VCaP (cell line): Measurements from ENCODE around the gene ATP5ME.

ENCODE experiments used
- H3K27ac ChIP-seq: fragments of 450-650 bp; 2 replicates; pipeline ENCODE4 v1.5.1; 2017
- TF ChIP-seq, protein P1 (sequence below): fragments of 450-650 bp; conservative IDR thresholded peaks from 2 replicates; pipeline ENCODE4 v1.5.1; 2017; ENCODE audit warnings: mild to moderate bottlenecking, moderate library complexity

ATP5ME gene

DNA sequence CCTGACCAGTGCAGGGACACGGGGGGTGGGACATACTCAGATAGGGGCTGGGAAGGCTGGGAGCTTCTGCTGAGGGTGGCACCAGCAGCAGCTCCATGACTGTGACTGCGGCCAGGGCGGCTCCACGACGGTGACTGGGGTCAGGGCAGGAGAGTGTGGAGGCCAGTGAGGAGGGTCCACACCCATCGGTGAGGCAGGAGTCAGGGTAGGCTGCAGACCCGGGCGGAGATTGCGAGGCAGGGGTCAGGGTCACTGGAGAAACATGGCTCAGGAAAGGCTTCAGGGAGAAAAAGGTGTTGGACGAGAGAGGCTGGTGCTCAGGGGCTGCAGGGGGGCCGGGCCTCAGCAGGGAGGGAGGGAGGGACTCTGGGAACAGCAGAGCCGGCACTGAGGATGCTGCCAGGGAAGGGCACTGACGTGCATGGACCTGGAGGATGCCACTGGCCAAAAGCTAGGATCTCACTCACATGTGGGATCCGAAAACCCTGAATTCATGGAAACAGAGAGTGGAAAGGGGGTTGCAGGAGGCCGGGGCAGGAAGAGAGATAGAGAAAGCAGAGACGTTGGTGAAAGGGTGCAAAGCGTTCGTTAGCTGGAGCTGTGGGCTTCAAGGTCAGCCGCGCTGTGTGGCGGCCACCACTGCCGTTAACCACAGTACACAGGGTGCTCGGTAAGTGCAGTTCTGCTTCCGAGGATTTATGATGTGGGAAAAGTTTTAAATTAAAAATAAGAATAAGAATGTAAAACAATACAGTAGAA, 22.0 kb downstream of the ATP5ME start:
- TF ChIP-seq, protein P1, sequence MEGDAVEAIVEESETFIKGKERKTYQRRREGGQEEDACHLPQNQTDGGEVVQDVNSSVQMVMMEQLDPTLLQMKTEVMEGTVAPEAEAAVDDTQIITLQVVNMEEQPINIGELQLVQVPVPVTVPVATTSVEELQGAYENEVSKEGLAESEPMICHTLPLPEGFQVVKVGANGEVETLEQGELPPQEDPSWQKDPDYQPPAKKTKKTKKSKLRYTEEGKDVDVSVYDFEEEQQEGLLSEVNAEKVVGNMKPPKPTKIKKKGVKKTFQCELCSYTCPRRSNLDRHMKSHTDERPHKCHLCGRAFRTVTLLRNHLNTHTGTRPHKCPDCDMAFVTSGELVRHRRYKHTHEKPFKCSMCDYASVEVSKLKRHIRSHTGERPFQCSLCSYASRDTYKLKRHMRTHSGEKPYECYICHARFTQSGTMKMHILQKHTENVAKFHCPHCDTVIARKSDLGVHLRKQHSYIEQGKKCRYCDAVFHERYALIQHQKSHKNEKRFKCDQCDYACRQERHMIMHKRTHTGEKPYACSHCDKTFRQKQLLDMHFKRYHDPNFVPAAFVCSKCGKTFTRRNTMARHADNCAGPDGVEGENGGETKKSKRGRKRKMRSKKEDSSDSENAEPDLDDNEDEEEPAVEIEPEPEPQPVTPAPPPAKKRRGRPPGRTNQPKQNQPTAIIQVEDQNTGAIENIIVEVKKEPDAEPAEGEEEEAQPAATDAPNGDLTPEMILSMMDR, result no peak
- H3K27ac ChIP-seq, result no peak overlapping the region

DNA sequence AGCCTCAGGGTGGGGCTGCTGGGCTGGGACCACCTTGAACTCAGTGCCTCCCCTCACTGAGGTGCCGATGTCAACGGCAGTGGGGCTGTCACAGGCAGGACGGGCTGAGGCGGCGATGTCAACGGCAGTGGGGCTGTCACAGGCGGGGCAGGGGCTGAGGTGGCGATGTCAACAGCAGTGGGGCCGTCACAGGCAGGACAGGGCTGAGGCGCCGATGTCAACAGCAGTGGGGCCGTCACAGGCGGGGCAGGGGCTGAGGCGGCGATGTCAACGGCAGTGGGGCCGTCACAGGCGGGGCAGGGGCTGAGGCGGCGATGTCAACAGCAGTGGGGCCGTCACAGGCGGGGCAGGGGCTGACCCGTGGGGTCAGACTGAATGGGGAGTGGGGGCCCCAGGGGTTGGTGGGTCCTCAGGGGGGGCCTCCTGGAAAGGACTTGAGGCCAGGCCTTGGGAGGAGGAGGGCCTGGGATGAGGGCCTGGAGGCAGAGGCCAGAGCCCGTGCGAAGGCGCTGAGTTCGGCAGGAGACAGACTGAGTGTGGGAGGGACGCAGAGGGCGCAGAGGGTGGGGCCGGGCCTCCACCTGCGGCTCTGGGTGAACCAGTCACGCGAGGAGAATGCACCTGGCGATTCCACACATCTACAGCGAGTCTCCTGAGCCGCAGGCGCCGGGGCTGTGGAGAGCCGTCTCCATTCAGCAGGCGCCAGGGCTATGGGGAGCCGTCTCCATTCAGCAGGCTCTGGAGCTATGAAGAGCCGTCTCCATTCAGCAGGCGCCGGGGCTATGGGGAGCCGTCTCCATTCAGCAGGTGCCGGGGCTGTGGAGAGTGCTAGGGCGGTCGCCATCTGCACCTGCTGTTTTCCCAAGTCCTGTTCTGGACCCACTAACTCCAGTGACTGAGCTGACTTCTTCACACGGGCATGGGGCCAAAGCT, 22.9 kb downstream of the ATP5ME start:
- no peak overlapping the region for H3K27ac ChIP-seq
- TF ChIP-seq, protein P1, result no peak

DNA sequence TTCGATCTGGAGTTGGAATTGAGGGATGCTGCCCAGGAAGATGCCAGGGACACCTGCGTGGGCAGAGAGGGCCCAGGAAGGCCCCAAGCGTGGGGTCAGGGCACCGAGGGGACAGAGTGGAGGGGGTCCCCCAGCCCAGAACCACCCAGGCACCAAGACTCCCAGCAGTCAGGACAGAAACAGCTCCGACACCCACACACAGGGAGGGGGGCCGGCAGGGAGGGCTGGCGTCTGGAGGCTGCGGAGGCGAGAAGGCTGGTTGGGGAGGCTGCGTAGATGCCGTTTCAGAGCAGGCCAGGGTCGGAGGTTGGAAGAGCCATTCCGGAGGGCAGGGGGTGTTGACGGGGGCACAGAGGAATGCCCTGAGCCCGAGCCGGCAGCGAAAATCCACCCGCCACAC, 23.6 kb downstream of the ATP5ME start:
- no peak overlapping the region for H3K27ac ChIP-seq
- TF ChIP-seq, protein P1, result no peak

DNA sequence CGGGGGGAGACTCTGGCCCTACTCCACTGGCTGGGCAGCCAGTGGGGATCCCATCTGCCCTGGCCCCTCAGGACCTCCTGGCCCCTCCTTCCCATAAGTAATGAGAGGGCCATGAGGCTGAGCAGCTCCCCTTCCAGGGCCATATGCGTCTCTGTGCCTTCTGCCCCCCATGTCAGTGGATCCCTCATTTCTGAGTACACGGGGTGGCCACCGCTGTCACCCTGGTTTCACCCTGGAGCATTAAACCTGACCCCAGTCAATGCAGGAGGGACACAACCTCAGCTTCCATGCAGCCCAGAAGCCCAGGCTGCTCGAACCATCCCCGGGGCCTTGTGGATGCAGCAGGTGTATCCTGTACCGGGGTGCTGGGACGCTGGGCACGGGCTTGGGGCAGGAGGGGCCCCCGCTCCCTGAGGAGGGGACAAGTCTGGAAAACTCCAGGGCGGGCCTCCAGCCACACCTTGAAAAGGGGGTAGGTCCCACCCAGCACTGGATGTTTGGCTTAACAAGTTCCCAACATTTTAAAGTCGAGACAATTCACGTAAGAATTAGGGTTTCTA, 24.2 kb downstream of the ATP5ME start:
- no peak overlapping the region for H3K27ac ChIP-seq
- TF ChIP-seq, protein P1, result no peak

DNA sequence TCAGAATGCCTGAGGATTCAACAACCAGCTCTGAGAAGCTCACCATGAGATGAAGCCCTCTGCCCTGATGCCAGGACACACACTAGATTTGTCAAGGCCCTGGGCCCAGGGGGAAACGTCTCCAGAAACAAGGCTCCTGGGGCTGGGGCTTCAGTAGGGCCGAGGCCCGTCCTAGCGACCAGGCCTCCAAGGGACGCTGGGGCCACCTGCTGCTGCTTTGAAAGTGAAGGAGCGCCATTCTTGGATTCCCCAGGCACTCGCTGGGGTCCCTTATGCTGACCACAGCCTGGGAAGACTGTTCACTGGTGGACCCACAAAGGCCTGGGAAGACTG, 24.8 kb downstream of the ATP5ME start:
- H3K27ac ChIP-seq, result no peak overlapping the region
- TF ChIP-seq, protein P1, result no peak

DNA sequence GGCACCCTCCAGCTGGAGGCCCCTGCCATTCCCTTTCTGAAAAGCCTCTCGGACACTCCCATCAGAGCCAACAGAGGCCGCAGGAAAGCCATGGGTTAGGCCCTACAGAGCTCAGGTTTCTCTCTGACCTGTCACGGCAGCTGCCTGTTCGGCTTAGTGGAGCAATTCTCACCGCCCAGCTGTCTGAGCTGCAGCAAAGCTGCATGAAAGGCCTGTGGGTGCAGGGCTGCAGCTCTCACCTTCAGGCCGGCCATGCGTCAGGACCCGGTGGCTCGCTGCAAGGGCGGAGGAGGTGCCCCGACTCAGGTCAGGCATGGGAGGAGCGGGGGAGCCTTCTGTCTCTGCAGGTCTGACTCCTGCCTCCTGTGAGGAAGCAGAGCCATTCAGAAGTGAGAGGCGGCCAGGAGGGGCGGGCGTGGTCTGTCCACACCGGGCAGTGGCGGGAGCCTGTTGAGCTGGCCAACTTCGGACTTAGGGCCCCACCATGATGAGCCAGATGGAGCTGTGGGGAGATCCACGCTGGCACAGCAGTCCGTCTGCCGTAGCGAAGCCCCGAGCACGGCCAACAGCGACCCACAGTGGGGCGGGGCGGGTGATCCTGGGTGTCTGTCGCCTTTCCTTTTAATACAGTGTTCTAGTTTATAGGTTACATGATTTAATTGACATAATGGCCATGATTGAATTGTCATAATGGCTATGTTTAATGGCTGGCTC, 25.3 kb downstream of the ATP5ME start:
- no peak overlapping the region for H3K27ac ChIP-seq
- TF ChIP-seq, protein P1, result no peak

DNA sequence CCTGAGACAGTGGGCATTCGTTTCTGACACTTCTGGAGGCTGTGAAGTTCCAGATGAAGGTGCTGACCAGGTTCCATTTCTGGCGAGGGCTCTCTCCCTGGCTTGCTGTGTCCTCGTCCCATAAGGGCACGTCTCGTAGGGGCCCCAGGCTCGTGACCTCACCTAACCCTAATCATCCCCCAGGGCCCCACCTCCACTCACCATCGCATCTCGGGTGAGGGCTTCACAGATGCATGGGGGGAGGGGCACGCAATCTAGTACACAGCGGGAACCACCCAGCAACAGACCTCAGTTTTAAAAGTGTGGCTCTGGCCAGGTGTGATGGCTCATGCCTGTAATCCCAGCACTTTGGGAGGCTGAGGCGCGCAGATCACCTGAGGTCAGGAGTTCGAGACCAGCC, 26.6 kb downstream of the ATP5ME start:
- TF ChIP-seq, protein P1, result no peak

More for the DNA sequence above, 26.6 kb downstream of the ATP5ME start:
- H3K27ac ChIP-seq, result no peak overlapping the region
